Activated naive CD4-positive, alpha-beta T cell treated with anti-CD3 and anti-CD28 coated beads for 36 hours (primary cell): Measurements from ENCODE around the gene AK2. TPM values are rescaled to one million over a fixed set of nuclear protein-coding genes. Genes with fewer than 3 reads are reported as not detected.
"Not testable (repeated sequence)": the region's sequence is repeated elsewhere in the genome, so short reads cannot be mapped to it uniquely, and the experiment has no call there.

Source experiments
- CTCF ChIA-PET: fragments of 350-600 bp; sonication (Branson Sonifier 250); formaldehyde crosslinking; loops from one replicate; lab custom pipeline; 2021; ENCODE audit warnings: antibody characterized with exemption; lab: Charles Lee
- DNase-seq: peaks from one replicate; pipeline ENCODE4 v3.0.0-alpha.2; 2020
- H3K27ac Mint-ChIP-seq: one replicate; pipeline ENCODE4 v1.8.0; 2021; ENCODE audit warnings: mild to moderate bottlenecking, mixed read lengths
- H3K27me3 Mint-ChIP-seq: one replicate; pipeline ENCODE4 v1.8.0; 2021; ENCODE audit warnings: low read depth, mixed read lengths
- H3K36me3 Mint-ChIP-seq: one replicate; pipeline ENCODE4 v1.8.0; 2021; ENCODE audit warnings: low read depth, mixed read lengths
- H3K4me1 Mint-ChIP-seq: one replicate; pipeline ENCODE4 v1.8.0; 2021; ENCODE audit warnings: low read depth, mixed read lengths
- H3K4me3 Mint-ChIP-seq: one replicate; pipeline ENCODE4 v1.8.0; 2021; ENCODE audit warnings: mild to moderate bottlenecking, moderate library complexity, mixed read lengths
- H3K9me3 Mint-ChIP-seq: one replicate; pipeline ENCODE4 v1.8.0; 2021; ENCODE audit warnings: mixed read lengths
- intact Hi-C: fragments of 100-400 bp; cut with micrococcal nuclease; formaldehyde crosslinking; loops from one replicate; pipeline ENCODE4 v1.15.1; 2023
- total RNA-seq, 2 experiments: library from RNA; stranded (reverse); gene quantifications; one replicate each; pipeline ENCODE4 v1.2.3, GENCODE V29; 2021

Gene AK2
- total RNA-seq, 2 experiments from 2014 or later: 311 to 328 TPM

GRCh38 chr1:33031506-33031905 is 5.2 kb downstream of the AK2 start:
- Mint-ChIP-seq H3K36me3 (peaks cover 52% of the 10 kb centered on the region), H3K27ac (no peak overlapping the region), H3K27me3 (no peaks in the 10 kb centered on the region), H3K9me3 (no peaks in the 10 kb centered on the region), H3K4me1 (peaks cover 73% of the 10 kb centered on the region), H3K4me3 (no peak overlapping the region)
- DNase-seq: no peak
- CTCF ChIA-PET: interaction anchor here (0.6 kb wide), 1 partner anchor 77 kb away, joined by 3 read pairs; no protein-coding TSS in a partner anchor
- intact Hi-C loops: no loop called here

GRCh38 chr1:33030575-33030974 is 6.1 kb downstream of the AK2 start:
- H3K4me1 Mint-ChIP-seq: peaks cover 76% of the 10 kb centered on the region
- no peaks in the 10 kb centered on the region for H3K9me3 Mint-ChIP-seq
- CTCF ChIA-PET: interaction anchor here (1.1 kb wide), 1 partner anchor 57 kb away, joined by 4 read pairs; no protein-coding TSS in a partner anchor
- no peak overlapping the region for H3K4me3 Mint-ChIP-seq
- no peak overlapping the region for H3K27ac Mint-ChIP-seq
- intact Hi-C loops: no loop called here
- H3K27me3 Mint-ChIP-seq: no peaks in the 10 kb centered on the region
- H3K36me3 Mint-ChIP-seq: peaks cover 48% of the 10 kb centered on the region
- no peak for DNase-seq

- Mint-ChIP-seq H3K27me3 (no peaks in the 10 kb centered on the region), H3K36me3 (peaks cover 46% of the 10 kb centered on the region), H3K27ac (no peak overlapping the region), H3K4me1 (peaks cover 79% of the 10 kb centered on the region), H3K4me3 (no peak overlapping the region), H3K9me3 (no peaks in the 10 kb centered on the region)
- DNase-seq: no peak
- CTCF ChIA-PET: interaction anchor here (1.1 kb wide), 1 partner anchor 58 kb away, joined by 4 read pairs; no protein-coding TSS in a partner anchor
- intact Hi-C loops: no loop called here
Measured at GRCh38 chr1:33029921-33030320, 6.8 kb downstream of the AK2 start.

GRCh38 chr1:33029209-33029608 is 7.5 kb downstream of the AK2 start:
- DNase-seq: no peak
- no peak overlapping the region for H3K27ac Mint-ChIP-seq
- intact Hi-C loops: no loop called here
- H3K4me1 Mint-ChIP-seq: peaks cover 79% of the 10 kb centered on the region
- no peak overlapping the region for H3K4me3 Mint-ChIP-seq
- H3K9me3 Mint-ChIP-seq: no peaks in the 10 kb centered on the region
- CTCF ChIA-PET: no interaction called here
- peaks cover 46% of the 10 kb centered on the region for H3K36me3 Mint-ChIP-seq
- H3K27me3 Mint-ChIP-seq: no peaks in the 10 kb centered on the region

- Mint-ChIP-seq H3K4me1 (peaks cover 64% of the 10 kb centered on the region), H3K27ac (peak overlapping the region; percentile 86), H3K4me3 (no peak overlapping the region), H3K9me3 (no peaks in the 10 kb centered on the region), H3K27me3 (no peaks in the 10 kb centered on the region), H3K36me3 (peaks cover 53% of the 10 kb centered on the region)
- intact Hi-C loops: loop anchor here (2.0 kb wide), 1 partner anchor 61 kb away; the partner anchor contains the start of gene RNF19B
- no peak for DNase-seq
- CTCF ChIA-PET: interaction anchor here (1.0 to 1.5 kb wide), 4 partner anchors 88 to 150 kb away, joined by 3 to 5 read pairs (median 4); no protein-coding TSS in a partner anchor
Measured at GRCh38 chr1:33025761-33026160, 10.9 kb downstream of the AK2 start.

- Mint-ChIP-seq H3K4me3 (no peak overlapping the region), H3K27me3 (no peaks in the 10 kb centered on the region), H3K36me3 (peaks cover 54% of the 10 kb centered on the region), H3K9me3 (no peaks in the 10 kb centered on the region), H3K27ac (peak overlapping the region; percentile 86), H3K4me1 (peaks cover 62% of the 10 kb centered on the region)
- DNase-seq: no peak
- CTCF ChIA-PET: interaction anchor here (0.6 to 1.5 kb wide), 3 partner anchors 88 to 1808 kb away, joined by 3 to 5 read pairs (median 5); no protein-coding TSS in a partner anchor
- intact Hi-C loops: loop anchor here (2.0 kb wide), 1 partner anchor 60 kb away; the partner anchor contains the start of gene RNF19B
Measured at GRCh38 chr1:33025180-33025569, 11.5 kb downstream of the AK2 start.

GRCh38 chr1:33024430-33025179 is 12.1 kb downstream of the AK2 start:
- not testable (repeated sequence) for H3K4me3 Mint-ChIP-seq, H3K27me3 Mint-ChIP-seq, H3K9me3 Mint-ChIP-seq
- Mint-ChIP-seq H3K4me1 (peaks cover 59% of the 10 kb centered on the region), H3K27ac (peak overlapping the region; percentile 86), H3K36me3 (peaks cover 52% of the 10 kb centered on the region)
- intact Hi-C loops: loop anchor here (1.0 to 2.0 kb wide), 2 partner anchors 43 to 60 kb away; partner anchors contain the start of gene RNF19B
- DNase-seq: peak; percentile 79
- CTCF ChIA-PET: interaction anchor here (0.6 to 1.5 kb wide), 2 partner anchors 92 to 1808 kb away, joined by 5 read pairs; no protein-coding TSS in a partner anchor

- DNase-seq: no peak
- Mint-ChIP-seq H3K27me3 (no peaks in the 10 kb centered on the region), H3K9me3 (no peaks in the 10 kb centered on the region), H3K4me3 (no peak overlapping the region), H3K27ac (no peak overlapping the region), H3K4me1 (peaks cover 64% of the 10 kb centered on the region), H3K36me3 (peaks cover 55% of the 10 kb centered on the region)
- CTCF ChIA-PET: interaction anchor here (0.9 kb wide), 1 partner anchor 64 kb away, joined by 3 read pairs; no protein-coding TSS in a partner anchor
- intact Hi-C loops: no loop called here
Measured at GRCh38 chr1:33022650-33023200, 14.0 kb downstream of the AK2 start.

GRCh38 chr1:33021567-33022431 is 14.9 kb downstream of the AK2 start:
- peaks cover 59% of the 10 kb centered on the region for H3K36me3 Mint-ChIP-seq
- CTCF ChIA-PET: interaction anchor here (1.0 kb wide), 1 partner anchor 13 kb away, joined by 3 read pairs; no protein-coding TSS in a partner anchor
- no peak for DNase-seq
- intact Hi-C loops: no loop called here
- H3K4me1 Mint-ChIP-seq: peaks cover 60% of the 10 kb centered on the region
- no peak overlapping the region for H3K27ac Mint-ChIP-seq
- no peaks in the 10 kb centered on the region for H3K27me3 Mint-ChIP-seq
- H3K9me3 Mint-ChIP-seq: no peaks in the 10 kb centered on the region
- no peak overlapping the region for H3K4me3 Mint-ChIP-seq

GRCh38 chr1:33018112-33018511 is 18.6 kb downstream of the AK2 start:
- intact Hi-C loops: no loop called here
- H3K9me3 Mint-ChIP-seq: no peaks in the 10 kb centered on the region
- H3K27me3 Mint-ChIP-seq: no peaks in the 10 kb centered on the region
- H3K27ac Mint-ChIP-seq: peak overlapping the region; percentile 79
- peak; percentile 34 for DNase-seq
- peaks cover 59% of the 10 kb centered on the region for H3K36me3 Mint-ChIP-seq
- H3K4me3 Mint-ChIP-seq: no peak overlapping the region
- peaks cover 29% of the 10 kb centered on the region for H3K4me1 Mint-ChIP-seq
- CTCF ChIA-PET: no interaction called here

GRCh38 chr1:33017175-33017574 is 19.5 kb downstream of the AK2 start:
- no peaks in the 10 kb centered on the region for H3K27me3 Mint-ChIP-seq
- DNase-seq: no peak
- no peak overlapping the region for H3K27ac Mint-ChIP-seq
- no peak overlapping the region for H3K4me3 Mint-ChIP-seq
- peaks cover 59% of the 10 kb centered on the region for H3K36me3 Mint-ChIP-seq
- intact Hi-C loops: no loop called here
- no peaks in the 10 kb centered on the region for H3K9me3 Mint-ChIP-seq
- H3K4me1 Mint-ChIP-seq: peaks cover 27% of the 10 kb centered on the region
- CTCF ChIA-PET: no interaction called here

GRCh38 chr1:33015216-33015615 is 21.5 kb downstream of the AK2 start:
- intact Hi-C loops: no loop called here
- Mint-ChIP-seq H3K27ac (no peak overlapping the region), H3K4me1 (peaks cover 26% of the 10 kb centered on the region), H3K9me3 (no peaks in the 10 kb centered on the region), H3K4me3 (no peak overlapping the region), H3K36me3 (peaks cover 58% of the 10 kb centered on the region), H3K27me3 (no peaks in the 10 kb centered on the region)
- no peak for DNase-seq
- CTCF ChIA-PET: interaction anchor here (1.2 to 1.4 kb wide), 2 partner anchors 10 to 12 kb away, joined by 3 read pairs; no protein-coding TSS in a partner anchor
